Measurements from ENCODE around the gene BAG5.

BAG5 gene

DNA sequence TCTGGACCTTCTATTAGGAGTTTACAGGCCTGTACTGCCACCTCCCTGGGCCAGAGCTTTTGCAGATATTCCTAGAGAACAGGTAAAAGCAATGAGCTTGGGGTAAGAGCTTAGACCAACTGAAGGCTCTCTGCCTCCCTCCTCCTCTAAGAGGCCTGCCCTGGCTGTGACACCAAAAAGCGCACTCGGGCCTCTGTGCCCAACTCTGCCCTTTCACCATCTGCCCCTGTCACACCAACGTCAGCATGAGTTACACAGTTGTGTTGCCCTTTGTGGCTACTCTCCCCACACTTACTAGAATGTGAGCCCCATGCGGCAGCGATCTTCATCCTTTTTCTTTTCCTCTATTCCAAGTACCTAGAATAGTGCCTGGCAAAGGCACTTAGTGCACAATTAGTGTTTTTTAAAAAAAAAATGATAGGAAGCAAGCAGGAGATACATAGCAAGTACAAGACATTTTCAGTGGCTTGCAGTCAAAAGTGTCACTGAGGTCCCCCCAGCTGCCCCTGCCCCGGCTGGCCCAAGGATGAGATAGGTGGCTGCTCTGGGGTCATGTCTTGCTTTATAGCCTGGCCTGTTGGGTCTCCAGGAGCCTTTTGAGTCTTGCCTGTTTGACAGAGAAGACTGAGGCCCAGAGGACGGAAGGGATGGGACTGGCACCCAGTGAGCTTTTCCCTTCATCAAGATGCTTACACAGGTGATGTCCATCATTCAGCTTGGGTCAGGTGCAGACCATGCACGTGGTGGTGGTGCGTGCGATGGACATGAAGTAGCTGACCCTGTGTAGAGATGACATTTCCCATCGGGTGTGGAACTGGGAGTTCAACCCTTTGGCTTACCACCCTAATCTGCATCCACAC is 52.4 kb downstream of the BAG5 start:
- no peak for DNase-seq (ENCODE audit: low read depth in 2 of 2)

DNA sequence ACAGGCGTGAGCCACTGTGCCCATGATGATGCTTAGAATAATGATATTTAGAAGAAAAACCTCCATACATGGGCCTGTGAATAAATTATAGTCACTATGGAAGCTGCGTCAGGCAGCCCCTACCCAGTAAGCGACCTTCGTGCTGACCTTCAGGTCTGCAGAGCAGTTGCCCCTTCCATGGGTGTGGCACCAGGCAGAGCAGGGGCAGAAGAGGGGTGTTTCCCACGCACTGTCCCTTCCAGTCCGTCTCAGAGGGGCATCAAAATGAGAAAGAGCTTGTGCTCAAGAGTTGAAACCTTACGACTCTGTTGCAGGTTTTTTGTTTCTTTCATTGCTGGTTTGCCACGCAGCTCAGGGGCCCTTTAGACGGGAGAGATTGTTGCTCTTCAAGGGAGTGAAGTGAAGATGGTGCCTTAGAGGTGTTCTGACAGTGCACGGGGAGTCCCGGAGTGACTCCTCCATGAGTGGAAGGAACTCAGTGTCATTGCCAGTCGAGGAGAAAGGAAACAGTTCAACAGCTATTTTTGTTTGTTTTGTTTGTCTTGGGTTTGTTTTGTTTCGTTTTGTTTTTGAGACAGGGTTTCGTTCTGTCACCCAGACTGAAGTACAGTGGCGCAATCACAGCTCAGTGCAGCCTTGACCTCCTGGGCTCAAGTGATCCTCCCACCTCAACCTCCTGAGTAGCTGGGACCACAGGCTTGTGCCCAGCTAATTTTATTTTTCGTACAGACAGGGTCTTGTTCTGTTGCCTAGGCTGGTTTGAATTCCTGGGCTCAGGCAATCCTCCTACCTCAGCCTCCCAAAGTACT is 53.7 kb downstream of the BAG5 start:
- no peak for DNase-seq (ENCODE audit: low read depth in 2 of 2)

DNA sequence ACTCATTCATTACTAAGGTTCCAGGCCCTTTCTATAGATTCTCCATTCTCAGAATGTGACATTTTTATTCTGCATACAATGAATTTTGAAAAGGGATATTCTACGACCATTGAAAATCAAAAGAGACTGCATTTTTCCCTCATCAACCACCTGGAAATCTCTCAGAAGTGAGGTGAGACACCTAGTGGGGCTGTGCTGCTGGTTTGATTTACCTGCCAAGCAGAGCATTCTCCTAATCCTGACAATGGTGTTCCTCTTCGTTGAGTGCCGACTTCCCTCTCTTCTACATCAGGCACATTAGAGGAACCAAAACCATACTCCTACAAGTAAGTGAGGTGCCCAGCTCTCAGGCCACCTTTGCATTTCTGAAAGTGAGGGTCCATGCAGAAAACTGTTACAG is 54.7 kb downstream of the BAG5 start:
- no peak for DNase-seq (ENCODE audit: low read depth in 2 of 2)

Measured in stimulated activated CD4-positive, alpha-beta T cell treated with anti-CD3 and anti-CD28 coated beads, Interleukin-12 subunit alpha, Interleukin-12 subunit beta, amount 100 ng/mL, for 24 hours (primary cell).